ENCODE results near the gene HMCN1.
A peak's percentile ranks its signal among the peaks of the same experiment; 100 is the strongest.

HMCN1 gene

GRCh38 chr1:186152620-186153239, 418.5 kb downstream of the HMCN1 start:
- TF ChIP-seq FOXP2 (optimal IDR thresholded peaks at IDR 0.05; ENCODE audit: borderline replicate concordance, extremely low read depth, extremely low read length, insufficient read depth) (no peak), SIN3A (IDR thresholded peaks at IDR 0.05; ENCODE audit: borderline replicate concordance, insufficient read depth, low read length) (0 out of 2 replicates have a peak, but pooled peaks have one; percentile 37)

DNA sequence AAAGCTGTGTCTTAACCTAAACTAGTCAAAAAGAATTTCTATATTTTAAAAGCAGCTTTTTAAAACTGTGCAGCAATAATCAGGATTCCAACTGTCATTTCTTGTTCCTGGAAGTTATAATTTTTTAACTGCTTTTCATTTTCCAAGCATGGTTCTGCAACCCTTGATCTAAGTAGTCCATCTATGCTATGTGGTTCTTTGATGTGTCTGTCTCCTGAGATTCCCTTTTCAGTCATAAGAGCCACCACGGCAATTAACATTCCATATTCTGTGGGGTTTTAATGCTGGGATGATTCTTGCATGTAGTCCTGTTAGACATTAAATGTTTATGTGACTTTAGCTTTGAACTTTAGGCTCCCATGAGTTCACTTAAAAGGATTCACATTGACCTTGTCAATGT, 420.5 kb downstream of the HMCN1 start:
- TF ChIP-seq FOXP2 (optimal IDR thresholded peaks at IDR 0.05; ENCODE audit: borderline replicate concordance, extremely low read depth, extremely low read length, insufficient read depth) (no peak), SIN3A (IDR thresholded peaks at IDR 0.05; ENCODE audit: borderline replicate concordance, insufficient read depth, low read length) (no peak), POLR2AphosphoS5 (IDR thresholded peaks at IDR 0.05; ENCODE audit: low read depth, low read length) (no peak), TAF1 (IDR thresholded peaks at IDR 0.05; ENCODE audit: borderline replicate concordance, insufficient read depth, low read length) (no peak)
- TF ChIP-seq, protein P1, sequence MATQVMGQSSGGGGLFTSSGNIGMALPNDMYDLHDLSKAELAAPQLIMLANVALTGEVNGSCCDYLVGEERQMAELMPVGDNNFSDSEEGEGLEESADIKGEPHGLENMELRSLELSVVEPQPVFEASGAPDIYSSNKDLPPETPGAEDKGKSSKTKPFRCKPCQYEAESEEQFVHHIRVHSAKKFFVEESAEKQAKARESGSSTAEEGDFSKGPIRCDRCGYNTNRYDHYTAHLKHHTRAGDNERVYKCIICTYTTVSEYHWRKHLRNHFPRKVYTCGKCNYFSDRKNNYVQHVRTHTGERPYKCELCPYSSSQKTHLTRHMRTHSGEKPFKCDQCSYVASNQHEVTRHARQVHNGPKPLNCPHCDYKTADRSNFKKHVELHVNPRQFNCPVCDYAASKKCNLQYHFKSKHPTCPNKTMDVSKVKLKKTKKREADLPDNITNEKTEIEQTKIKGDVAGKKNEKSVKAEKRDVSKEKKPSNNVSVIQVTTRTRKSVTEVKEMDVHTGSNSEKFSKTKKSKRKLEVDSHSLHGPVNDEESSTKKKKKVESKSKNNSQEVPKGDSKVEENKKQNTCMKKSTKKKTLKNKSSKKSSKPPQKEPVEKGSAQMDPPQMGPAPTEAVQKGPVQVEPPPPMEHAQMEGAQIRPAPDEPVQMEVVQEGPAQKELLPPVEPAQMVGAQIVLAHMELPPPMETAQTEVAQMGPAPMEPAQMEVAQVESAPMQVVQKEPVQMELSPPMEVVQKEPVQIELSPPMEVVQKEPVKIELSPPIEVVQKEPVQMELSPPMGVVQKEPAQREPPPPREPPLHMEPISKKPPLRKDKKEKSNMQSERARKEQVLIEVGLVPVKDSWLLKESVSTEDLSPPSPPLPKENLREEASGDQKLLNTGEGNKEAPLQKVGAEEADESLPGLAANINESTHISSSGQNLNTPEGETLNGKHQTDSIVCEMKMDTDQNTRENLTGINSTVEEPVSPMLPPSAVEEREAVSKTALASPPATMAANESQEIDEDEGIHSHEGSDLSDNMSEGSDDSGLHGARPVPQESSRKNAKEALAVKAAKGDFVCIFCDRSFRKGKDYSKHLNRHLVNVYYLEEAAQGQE (IDR thresholded peaks at IDR 0.05; ENCODE audit: insufficient read depth in 1 of 2, low read depth in 2 of 2, low read length in 2 of 2), result no peak

- no peak for TF ChIP-seq POLR2AphosphoS5 (IDR thresholded peaks at IDR 0.05; ENCODE audit: low read depth, low read length)
- no peak for TF ChIP-seq SIN3A (IDR thresholded peaks at IDR 0.05; ENCODE audit: borderline replicate concordance, insufficient read depth, low read length)
- TF ChIP-seq, protein P1 (IDR thresholded peaks at IDR 0.05; ENCODE audit: insufficient read depth in 1 of 2, low read depth in 2 of 2, low read length in 2 of 2), result no peak
- no peak for TF ChIP-seq FOXP2 (optimal IDR thresholded peaks at IDR 0.05; ENCODE audit: borderline replicate concordance, extremely low read depth, extremely low read length, insufficient read depth)
- no peak for TF ChIP-seq TAF1 (IDR thresholded peaks at IDR 0.05; ENCODE audit: borderline replicate concordance, insufficient read depth, low read length)
Observed at GRCh38 chr1:186155594-186155993, 421.4 kb downstream of the HMCN1 start.

GRCh38 chr1:186164773-186165172, 430.6 kb downstream of the HMCN1 start:
- TF ChIP-seq, protein P1 (IDR thresholded peaks at IDR 0.05; ENCODE audit: insufficient read depth in 1 of 2, low read depth in 2 of 2, low read length in 2 of 2), result no peak
- TF ChIP-seq TAF1 (IDR thresholded peaks at IDR 0.05; ENCODE audit: borderline replicate concordance, insufficient read depth, low read length) (no peak), SIN3A (IDR thresholded peaks at IDR 0.05; ENCODE audit: borderline replicate concordance, insufficient read depth, low read length) (no peak), FOXP2 (optimal IDR thresholded peaks at IDR 0.05; ENCODE audit: borderline replicate concordance, extremely low read depth, extremely low read length, insufficient read depth) (no peak), POLR2AphosphoS5 (IDR thresholded peaks at IDR 0.05; ENCODE audit: low read depth, low read length) (no peak)

DNA sequence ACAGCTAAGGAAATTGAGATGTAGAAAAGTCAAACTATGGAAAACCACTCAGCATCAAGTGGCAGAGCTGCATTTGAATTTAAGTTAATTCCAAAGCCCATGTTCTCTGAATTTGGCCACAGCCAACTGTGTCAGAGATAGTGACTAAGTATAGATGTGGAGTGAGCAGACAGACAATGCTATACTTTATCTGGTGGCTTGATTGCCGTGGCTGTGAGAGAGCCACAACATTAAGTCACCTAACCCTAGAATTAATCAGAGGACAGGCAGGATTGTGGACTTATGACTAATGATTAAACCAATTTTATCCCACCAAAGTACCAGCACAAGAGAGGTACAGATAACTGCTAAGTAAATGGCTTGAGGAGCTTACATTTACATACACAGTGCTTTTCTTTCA, 431.1 kb downstream of the HMCN1 start:
- TF ChIP-seq POLR2AphosphoS5 (IDR thresholded peaks at IDR 0.05; ENCODE audit: low read depth, low read length) (no peak), SIN3A (IDR thresholded peaks at IDR 0.05; ENCODE audit: borderline replicate concordance, insufficient read depth, low read length) (no peak)

DNA sequence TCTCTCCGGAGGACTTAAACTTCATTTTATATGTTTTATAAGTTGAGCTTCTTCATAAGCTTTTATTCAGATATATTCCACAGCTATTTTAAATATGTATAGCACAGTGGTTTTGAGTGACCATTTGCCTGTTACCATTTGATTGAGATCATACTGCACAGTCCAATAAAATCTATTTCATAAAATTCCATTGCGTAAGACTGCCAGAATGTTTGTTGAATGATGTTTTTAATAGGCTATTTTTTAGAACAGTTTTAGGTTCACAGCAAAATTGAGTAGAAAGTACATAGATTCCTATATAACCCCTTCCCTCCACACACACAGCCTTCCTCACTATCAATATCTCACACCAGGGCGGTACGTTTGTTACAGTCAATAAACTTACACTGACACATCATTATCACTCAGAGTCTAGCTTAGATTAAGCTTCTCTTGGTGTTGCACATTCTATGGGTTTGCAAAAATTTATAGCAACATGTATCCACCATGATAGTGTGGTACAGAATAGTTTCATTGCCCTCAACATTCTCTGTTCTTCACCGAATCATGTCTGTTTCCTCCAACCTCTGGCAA, 433.0 kb downstream of the HMCN1 start:
- no peak for TF ChIP-seq SIN3A (IDR thresholded peaks at IDR 0.05; ENCODE audit: borderline replicate concordance, insufficient read depth, low read length)
- no peak for TF ChIP-seq POLR2AphosphoS5 (IDR thresholded peaks at IDR 0.05; ENCODE audit: low read depth, low read length)
- TF ChIP-seq, protein P1 (IDR thresholded peaks at IDR 0.05; ENCODE audit: insufficient read depth in 1 of 2, low read depth in 2 of 2, low read length in 2 of 2), result no peak
- no peak for TF ChIP-seq TAF1 (IDR thresholded peaks at IDR 0.05; ENCODE audit: borderline replicate concordance, insufficient read depth, low read length)
- TF ChIP-seq FOXP2 (optimal IDR thresholded peaks at IDR 0.05; ENCODE audit: borderline replicate concordance, extremely low read depth, extremely low read length, insufficient read depth), result no peak
